Hepatocyte (in vitro differentiated cells): ENCODE measurements around the gene CLPTM1. TPM values are rescaled to one million over a fixed set of nuclear protein-coding genes. Genes with fewer than 3 reads are reported as not detected.

Source experiments
- DNase-seq: peaks from one replicate; pipeline ENCODE4 v3.0.0-alpha.2; 2016; ENCODE audit warnings: low spot score
- H2AFZ ChIP-seq: fragments of 200-600 bp; sonication (generic); 2 replicates; pipeline ENCODE4 v1.6.0; 2016; ENCODE audit warnings: antibody characterized with exemption, mild to moderate bottlenecking
- H3K27ac ChIP-seq: fragments of 200-600 bp; sonication (generic); 2 replicates; pipeline ENCODE4 v1.5.1; 2016; ENCODE audit warnings: mild to moderate bottlenecking
- H3K27me3 ChIP-seq: fragments of 200-600 bp; sonication (generic); 2 replicates; pipeline ENCODE4 v1.6.1; 2016
- H3K36me3 ChIP-seq: fragments of 200-600 bp; sonication (generic); replicated peaks from 2 replicates; pipeline ENCODE4 v1.5.1; 2016; ENCODE audit warnings: low read depth; ENCODE audit not compliant: insufficient read depth
- H3K4me1 ChIP-seq: fragments of 200-600 bp; sonication (generic); 2 replicates; pipeline ENCODE4 v1.5.1; 2016; ENCODE audit warnings: mild to moderate bottlenecking, moderate library complexity; ENCODE audit not compliant: insufficient read depth
- H3K4me2 ChIP-seq: fragments of 200-600 bp; sonication (generic); 2 replicates; pipeline ENCODE4 v1.6.0; 2016
- H3K4me3 ChIP-seq: fragments of 200-600 bp; sonication (generic); 2 replicates; pipeline ENCODE4 v1.5.1; 2016; ENCODE audit warnings: mild to moderate bottlenecking
- H3K79me2 ChIP-seq: fragments of 200-600 bp; sonication (generic); 2 replicates; pipeline ENCODE4 v1.6.0; 2017; ENCODE audit warnings: mild to moderate bottlenecking
- H3K9me2 ChIP-seq: fragments of 200-600 bp; sonication (generic); replicated peaks from 2 replicates; pipeline ENCODE4 v1.6.0; 2017; ENCODE audit warnings: mild to moderate bottlenecking; ENCODE audit not compliant: insufficient read depth
- H3K9me3 ChIP-seq: fragments of 200-600 bp; sonication (generic); 2 replicates; pipeline ENCODE4 v1.5.1; 2016; ENCODE audit warnings: low read depth, mild to moderate bottlenecking
- H4K20me1 ChIP-seq: fragments of 200-600 bp; sonication (generic); 2 replicates; pipeline ENCODE4 v1.6.0; 2016; ENCODE audit warnings: mild to moderate bottlenecking; ENCODE audit not compliant: insufficient read depth, poor library complexity, severe bottlenecking
- EZH2 ChIP-seq: fragments of 200-600 bp; sonication (generic); IDR thresholded peaks from 2 replicates; pipeline ENCODE4 v1.6.1; 2016; ENCODE audit warnings: antibody characterized with exemption, mild to moderate bottlenecking, borderline replicate concordance
- EZH2phosphoT487 ChIP-seq: fragments of 200-600 bp; sonication (generic); IDR thresholded peaks from one replicate; pipeline ENCODE4 v1.6.1; 2018; ENCODE audit warnings: antibody characterized with exemption, mild to moderate bottlenecking, low read depth, moderate library complexity; ENCODE audit not compliant: unreplicated experiment, severe bottlenecking
- WGBS: methylation state at CpG from one replicate; pipeline ENCODE4 v1.1.6; 2016; ENCODE audit warnings: low lambda C conversion rate; ENCODE audit errors: missing lambda C conversion rate; 5-methylcytosine and 5-hydroxymethylcytosine counted together
- polyA plus RNA-seq: library from polyadenylated mRNA; unstranded; fragments of >200 nt; fragmentation: Nextera tagmentation; extraction: Ambion mirVana; gene quantifications from 2 replicates; pipeline ENCODE4 v1.2.1, GENCODE V29; 2016
- total RNA-seq: library from RNA; depleted of rRNA; stranded (reverse); fragments of >200 nt; gene quantifications from 2 replicates; pipeline ENCODE4 v1.2.3, GENCODE V29; 2014
- TF ChIP-seq, protein P1 (sequence below): fragments of 200-600 bp; sonication (generic); IDR thresholded peaks from 2 replicates; pipeline ENCODE4 v1.5.1; 2016; ENCODE audit warnings: antibody characterized with exemption, mild to moderate bottlenecking; ENCODE audit not compliant: poor library complexity

Gene CLPTM1
- total and polyA plus RNA-seq, 2 experiments from 2014 or later = 49.1 to 93.1 TPM

DNA sequence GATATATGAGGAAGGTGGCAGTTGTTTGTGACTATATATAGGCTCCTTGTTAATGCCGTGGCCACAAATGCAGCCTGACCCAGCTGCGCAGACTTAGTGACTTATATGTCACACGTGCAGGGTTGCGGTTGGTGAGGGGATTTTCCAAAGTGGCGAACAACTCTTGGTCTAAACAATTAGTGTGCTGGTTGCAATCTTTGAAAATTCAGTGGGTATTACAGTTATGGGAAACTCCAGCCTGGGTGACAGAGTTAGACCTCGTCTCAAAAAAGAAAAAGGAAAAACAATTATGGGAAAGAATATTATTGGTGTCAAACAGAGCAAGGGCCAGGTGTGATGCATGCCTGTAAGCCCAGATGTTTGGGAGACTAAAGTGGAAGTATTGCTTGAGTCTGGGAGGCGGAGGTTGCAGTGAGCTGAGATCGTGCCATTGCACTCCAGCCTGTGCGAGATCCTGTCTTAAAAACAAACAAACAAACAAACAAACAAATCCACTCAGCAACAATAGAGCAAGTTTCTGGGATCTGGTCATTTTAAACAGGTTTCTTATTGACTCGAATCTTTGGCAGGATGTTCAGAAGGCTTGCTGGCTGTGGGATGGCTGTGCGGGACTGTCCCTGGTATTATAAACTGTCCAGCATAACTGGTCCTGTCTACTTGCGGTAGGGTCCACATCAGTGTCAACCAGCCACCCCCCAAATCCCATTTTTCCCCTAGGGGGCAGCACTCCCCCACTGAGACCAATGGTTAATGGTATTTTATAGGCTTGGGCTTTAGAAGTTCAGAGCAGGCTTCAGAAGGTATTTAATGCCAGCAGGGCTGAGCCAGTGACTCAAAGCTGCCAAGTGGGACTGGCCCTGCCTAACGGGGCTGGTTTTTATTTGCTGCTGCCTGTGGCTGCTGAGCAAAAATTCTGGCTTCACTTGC, 61.5 kb downstream of the CLPTM1 start:
- no peaks in the 10 kb centered on the region for H4K20me1 ChIP-seq
- 77% methylated on average over 13 of the region's 13 CpGs for WGBS
- no peaks in the 10 kb centered on the region for H3K9me3 ChIP-seq
- no peaks in the 10 kb centered on the region for H3K9me2 ChIP-seq
- no peaks in the 10 kb centered on the region for H3K27me3 ChIP-seq
- no peak overlapping the region for H3K4me2 ChIP-seq
- TF ChIP-seq, protein P1, sequence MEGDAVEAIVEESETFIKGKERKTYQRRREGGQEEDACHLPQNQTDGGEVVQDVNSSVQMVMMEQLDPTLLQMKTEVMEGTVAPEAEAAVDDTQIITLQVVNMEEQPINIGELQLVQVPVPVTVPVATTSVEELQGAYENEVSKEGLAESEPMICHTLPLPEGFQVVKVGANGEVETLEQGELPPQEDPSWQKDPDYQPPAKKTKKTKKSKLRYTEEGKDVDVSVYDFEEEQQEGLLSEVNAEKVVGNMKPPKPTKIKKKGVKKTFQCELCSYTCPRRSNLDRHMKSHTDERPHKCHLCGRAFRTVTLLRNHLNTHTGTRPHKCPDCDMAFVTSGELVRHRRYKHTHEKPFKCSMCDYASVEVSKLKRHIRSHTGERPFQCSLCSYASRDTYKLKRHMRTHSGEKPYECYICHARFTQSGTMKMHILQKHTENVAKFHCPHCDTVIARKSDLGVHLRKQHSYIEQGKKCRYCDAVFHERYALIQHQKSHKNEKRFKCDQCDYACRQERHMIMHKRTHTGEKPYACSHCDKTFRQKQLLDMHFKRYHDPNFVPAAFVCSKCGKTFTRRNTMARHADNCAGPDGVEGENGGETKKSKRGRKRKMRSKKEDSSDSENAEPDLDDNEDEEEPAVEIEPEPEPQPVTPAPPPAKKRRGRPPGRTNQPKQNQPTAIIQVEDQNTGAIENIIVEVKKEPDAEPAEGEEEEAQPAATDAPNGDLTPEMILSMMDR = peak; percentile 63
- TF ChIP-seq EZH2phosphoT487 = no peak
- TF ChIP-seq EZH2 = no peak
- peak; percentile 78 for DNase-seq
- H3K4me3 ChIP-seq = no peak overlapping the region
- no peaks in the 10 kb centered on the region for H3K4me1 ChIP-seq
- no peaks in the 10 kb centered on the region for H3K36me3 ChIP-seq
- H3K79me2 ChIP-seq = no peaks in the 10 kb centered on the region
- no peak overlapping the region for H2AFZ ChIP-seq
- H3K27ac ChIP-seq = no peak overlapping the region

DNA sequence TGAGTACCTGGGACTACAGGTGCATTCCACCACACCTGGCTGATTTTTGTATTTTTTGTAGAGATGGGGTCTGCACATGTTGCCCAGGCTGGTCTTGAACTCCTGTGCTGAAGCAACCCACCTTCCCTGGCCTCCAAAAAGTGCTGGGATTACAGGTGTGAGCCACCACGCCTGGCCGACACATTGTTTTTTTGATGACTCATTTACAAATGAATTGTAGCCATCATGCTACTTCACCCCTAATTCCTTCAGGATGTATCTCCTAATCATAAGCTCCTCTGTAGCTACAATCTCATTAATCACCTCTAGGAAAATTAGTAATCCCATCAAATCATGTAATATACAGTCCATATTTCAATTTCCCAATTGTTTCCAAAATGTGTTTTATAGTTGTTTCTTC, 64.0 kb downstream of the CLPTM1 start:
- Histone ChIP-seq H4K20me1 (no peaks in the 10 kb centered on the region), H3K9me3 (no peaks in the 10 kb centered on the region)
- TF ChIP-seq, protein P1 = no peak
- TF ChIP-seq EZH2 = no peak
- TF ChIP-seq EZH2phosphoT487 = no peak

DNA sequence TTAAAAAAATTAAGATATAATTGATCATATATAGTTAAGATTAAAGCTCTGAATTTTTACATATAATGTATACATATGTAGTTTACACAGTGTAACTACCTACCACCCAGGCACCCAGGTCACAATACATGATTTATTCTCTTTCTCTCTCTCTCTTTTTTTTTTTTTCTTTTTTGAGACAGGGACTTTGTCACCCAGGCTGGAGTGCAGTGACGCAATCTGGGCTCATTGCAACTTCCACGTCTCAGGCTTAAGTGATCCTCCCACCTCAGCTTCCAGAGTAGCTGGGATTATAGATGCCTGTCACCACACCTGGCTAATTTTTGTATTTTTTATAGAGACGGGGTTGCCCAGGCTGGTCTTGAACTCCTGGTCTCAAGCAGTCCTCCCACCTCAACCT, 64.9 kb downstream of the CLPTM1 start:
- Histone ChIP-seq H3K36me3 (no peaks in the 10 kb centered on the region), H3K79me2 (no peaks in the 10 kb centered on the region), H3K9me3 (no peaks in the 10 kb centered on the region), H3K4me2 (no peak overlapping the region), H4K20me1 (no peaks in the 10 kb centered on the region), H3K4me1 (no peaks in the 10 kb centered on the region), H3K4me3 (no peak overlapping the region), H2AFZ (no peak overlapping the region), H3K27ac (no peak overlapping the region), H3K9me2 (no peaks in the 10 kb centered on the region), H3K27me3 (no peaks in the 10 kb centered on the region)
- no peak for DNase-seq
- 68% methylated on average over 3 of the region's 3 CpGs for WGBS
- TF ChIP-seq EZH2 = no peak
- TF ChIP-seq, protein P1 = no peak

More for the DNA sequence above, 64.0 kb downstream of the CLPTM1 start:
- WGBS = 86% methylated on average over 2 of the region's 2 CpGs
- Histone ChIP-seq H3K36me3 (no peaks in the 10 kb centered on the region), H3K27me3 (no peaks in the 10 kb centered on the region), H3K27ac (no peak overlapping the region), H3K9me2 (no peaks in the 10 kb centered on the region), H3K4me1 (no peaks in the 10 kb centered on the region), H3K4me3 (no peak overlapping the region), H3K4me2 (no peak overlapping the region), H3K79me2 (no peaks in the 10 kb centered on the region), H2AFZ (no peak overlapping the region)
- no peak for DNase-seq
